HUES64 (cell line): Measurements from ENCODE around the gene TMEM269.

Experiments used
- H3K27ac ChIP-seq: 2 replicates; pipeline ENCODE4 v1.7.0; 2013; ENCODE audit warnings: low read depth, low read length, inconsistent platforms
- H3K27me3 ChIP-seq: 2 replicates; pipeline ENCODE4 v1.6.1; 2013; ENCODE audit warnings: mild to moderate bottlenecking, low read length; ENCODE audit not compliant: insufficient read depth
- H3K36me3 ChIP-seq: 2 replicates; pipeline ENCODE4 v1.6.1; 2013; ENCODE audit warnings: mild to moderate bottlenecking, low read length; ENCODE audit not compliant: insufficient read depth
- H3K4me1 ChIP-seq: 2 replicates; pipeline ENCODE4 v1.6.1; 2013; ENCODE audit warnings: mild to moderate bottlenecking, low read length, moderate library complexity; ENCODE audit not compliant: insufficient read depth
- H3K4me3 ChIP-seq: 2 replicates; pipeline ENCODE4 v1.5.1; 2013; ENCODE audit warnings: mild to moderate bottlenecking, low read length, moderate library complexity
- H3K9ac ChIP-seq: 2 replicates; pipeline ENCODE4 v1.6.1; 2013; ENCODE audit warnings: mild to moderate bottlenecking, low read depth, low read length
- H3K9me3 ChIP-seq: 2 replicates; pipeline ENCODE4 v1.6.1; 2013; ENCODE audit warnings: low read depth, low read length; ENCODE audit not compliant: insufficient read depth
- WGBS: fragments of 150-250, 120-280 bp; methylation state at CpG from one replicate; pipeline ENCODE4 v1.1.7; 2013; ENCODE audit warnings: missing lambda C conversion rate; 5-methylcytosine and 5-hydroxymethylcytosine counted together

Gene TMEM269

GRCh38 chr1:42740851-42741580 lies 43.8 kb upstream of the TMEM269 start:
- no peaks in the 10 kb centered on the region for H3K9me3 ChIP-seq
- 48% methylated on average over 14 of the region's 19 CpGs for WGBS
- peaks cover 36% of the 10 kb centered on the region for H3K4me1 ChIP-seq
- H3K27me3 ChIP-seq = no peaks in the 10 kb centered on the region
- peak overlapping the region; percentile 43; the same call in 1 of the 2 replicates for H3K4me3 ChIP-seq
- peak overlapping the region; percentile 25 for H3K9ac ChIP-seq
- H3K27ac ChIP-seq = peak overlapping the region; percentile 35
- peaks cover 5% of the 10 kb centered on the region for H3K36me3 ChIP-seq

GRCh38 chr1:42741706-42742105 lies 43.1 kb upstream of the TMEM269 start:
- Histone ChIP-seq H3K27me3 (no peaks in the 10 kb centered on the region), H3K9ac (peak overlapping the region; percentile 25; the same call in 1 of the 2 replicates), H3K4me1 (peaks cover 36% of the 10 kb centered on the region), H3K36me3 (peaks cover 12% of the 10 kb centered on the region), H3K4me3 (no peak overlapping the region), H3K27ac (peak overlapping the region; percentile 35; the same call in 1 of the 2 replicates), H3K9me3 (no peaks in the 10 kb centered on the region)
- 93% methylated on average over 4 of the region's 4 CpGs for whole genome bisulfite sequencing

- peaks cover 36% of the 10 kb centered on the region for H3K4me1 ChIP-seq
- no peaks in the 10 kb centered on the region for H3K27me3 ChIP-seq
- peaks cover 15% of the 10 kb centered on the region for H3K36me3 ChIP-seq
- 90% methylated on average over 8 of the region's 8 CpGs for WGBS
- H3K4me3 ChIP-seq = no peak overlapping the region
- no peaks in the 10 kb centered on the region for H3K9me3 ChIP-seq
- no peak overlapping the region for H3K27ac ChIP-seq
- no peak overlapping the region for H3K9ac ChIP-seq
Measured at GRCh38 chr1:42742141-42742540, 42.6 kb upstream of the TMEM269 start.

- Histone ChIP-seq H3K36me3 (peaks cover 19% of the 10 kb centered on the region), H3K4me3 (no peak overlapping the region), H3K9ac (no peak overlapping the region), H3K27me3 (no peaks in the 10 kb centered on the region), H3K4me1 (peaks cover 36% of the 10 kb centered on the region), H3K9me3 (no peaks in the 10 kb centered on the region), H3K27ac (no peak overlapping the region)
- 88% methylated on average over 9 of the region's 9 CpGs for WGBS
Measured at GRCh38 chr1:42742617-42743316, 42.0 kb upstream of the TMEM269 start.

- Histone ChIP-seq H3K4me1 (peaks cover 36% of the 10 kb centered on the region), H3K9ac (no peak overlapping the region), H3K27me3 (no peaks in the 10 kb centered on the region), H3K4me3 (no peak overlapping the region), H3K36me3 (peaks cover 26% of the 10 kb centered on the region), H3K27ac (no peak overlapping the region), H3K9me3 (no peaks in the 10 kb centered on the region)
- WGBS = 82% methylated on average over 21 of the region's 21 CpGs
Measured at GRCh38 chr1:42743317-42744147, 41.3 kb upstream of the TMEM269 start.

- Histone ChIP-seq H3K9me3 (no peaks in the 10 kb centered on the region), H3K4me3 (no peak overlapping the region), H3K9ac (no peak overlapping the region), H3K27ac (no peak overlapping the region), H3K36me3 (peaks cover 31% of the 10 kb centered on the region), H3K27me3 (no peaks in the 10 kb centered on the region), H3K4me1 (peaks cover 32% of the 10 kb centered on the region)
- 95% methylated on average over 9 of the region's 9 CpGs for WGBS
Measured at GRCh38 chr1:42744148-42744413, 40.7 kb upstream of the TMEM269 start.

- Histone ChIP-seq H3K9ac (no peak overlapping the region), H3K36me3 (peaks cover 43% of the 10 kb centered on the region), H3K27ac (no peak overlapping the region), H3K27me3 (no peaks in the 10 kb centered on the region), H3K4me3 (no peak overlapping the region), H3K4me1 (peaks cover 17% of the 10 kb centered on the region), H3K9me3 (no peaks in the 10 kb centered on the region)
- 94% methylated on average over 8 of the region's 8 CpGs for WGBS
Measured at GRCh38 chr1:42745851-42746250, 38.9 kb upstream of the TMEM269 start.

- Histone ChIP-seq H3K27ac (no peak overlapping the region), H3K4me3 (no peak overlapping the region), H3K4me1 (peaks cover 11% of the 10 kb centered on the region; the same call in 1 of the 2 replicates), H3K36me3 (peaks cover 45% of the 10 kb centered on the region), H3K27me3 (no peaks in the 10 kb centered on the region), H3K9me3 (peaks cover under 1% of the 10 kb centered on the region; the same call in 1 of the 2 replicates), H3K9ac (no peak overlapping the region)
- 96% methylated on average over 12 of the region's 12 CpGs for WGBS
Measured at GRCh38 chr1:42746436-42747105, 38.2 kb upstream of the TMEM269 start.

- WGBS = 72% methylated on average over 14 of the region's 14 CpGs
- no peaks in the 10 kb centered on the region for H3K27me3 ChIP-seq
- H3K9me3 ChIP-seq = peaks cover 4% of the 10 kb centered on the region; the same call in 1 of the 2 replicates
- H3K4me3 ChIP-seq = no peak overlapping the region
- peaks cover 50% of the 10 kb centered on the region for H3K36me3 ChIP-seq
- H3K27ac ChIP-seq = no peak overlapping the region
- 0 out of 2 replicates have a peak, but pooled peaks cover 6% of the 10 kb centered on the region for H3K4me1 ChIP-seq
- H3K9ac ChIP-seq = no peak overlapping the region
Measured at GRCh38 chr1:42747125-42747524, 37.7 kb upstream of the TMEM269 start.

GRCh38 chr1:42748021-42748420 lies 36.8 kb upstream of the TMEM269 start:
- no peak overlapping the region for H3K4me3 ChIP-seq
- no peaks in the 10 kb centered on the region for H3K27me3 ChIP-seq
- no peak overlapping the region for H3K9ac ChIP-seq
- peaks cover 4% of the 10 kb centered on the region; the same call in 1 of the 2 replicates for H3K9me3 ChIP-seq
- H3K36me3 ChIP-seq = peaks cover 59% of the 10 kb centered on the region
- no peak overlapping the region for H3K27ac ChIP-seq
- H3K4me1 ChIP-seq = 0 out of 2 replicates have a peak, but pooled peaks cover 6% of the 10 kb centered on the region
- WGBS = 96% methylated on average over 10 of the region's 10 CpGs
